ENCODE results near the gene RAPGEF4. TPM values are rescaled to one million over a fixed set of nuclear protein-coding genes. Genes with fewer than 3 reads are reported as not detected.

The RAPGEF4 gene
- total RNA-seq, 1 donor: 0.36 TPM

- H4K20me1 ChIP-seq (ENCODE audit: insufficient read depth, low read length): no peaks in the 10 kb centered on the region
- H3K9me3 ChIP-seq (ENCODE audit: low read depth, low read length): no peaks in the 10 kb centered on the region
- TF ChIP-seq CTCF (IDR thresholded peaks at IDR 0.05; ENCODE audit: extremely low read depth, low read depth, low read length): no peak
- H3K27me3 ChIP-seq (ENCODE audit: insufficient read depth, low read length): peaks cover 15% of the 10 kb centered on the region
- H2AFZ ChIP-seq (ENCODE audit: low read length): no peak overlapping the region
- no peak overlapping the region for H3K4me2 ChIP-seq (ENCODE audit: insufficient read depth, low read length)
- H3K79me2 ChIP-seq (ENCODE audit: insufficient read depth, low read length): no peaks in the 10 kb centered on the region
- no peak overlapping the region for H3K27ac ChIP-seq (ENCODE audit: low read depth, low read length)
- no peaks in the 10 kb centered on the region for H3K36me3 ChIP-seq (ENCODE audit: insufficient read depth, low read length)
- no peak overlapping the region for H3K4me3 ChIP-seq (ENCODE audit: insufficient read depth, low read length)
- H3K4me1 ChIP-seq (ENCODE audit: insufficient read depth, low read length): no peaks in the 10 kb centered on the region
- DNase-seq (ENCODE audit: insufficient read length, low spot score, missing footprints): no peak
These were observed 39.7 kb downstream of the RAPGEF4 start for GRCh38 chr2:172775319-172775718.

GRCh38 chr2:172777431-172777830, 41.8 kb downstream of the RAPGEF4 start:
- peaks cover 5% of the 10 kb centered on the region for H3K4me1 ChIP-seq (ENCODE audit: insufficient read depth, low read length)
- no peak for DNase-seq (ENCODE audit: insufficient read length, low spot score, missing footprints)
- no peaks in the 10 kb centered on the region for H3K79me2 ChIP-seq (ENCODE audit: insufficient read depth, low read length)
- H3K27me3 ChIP-seq (ENCODE audit: insufficient read depth, low read length): peaks cover 17% of the 10 kb centered on the region
- H4K20me1 ChIP-seq (ENCODE audit: insufficient read depth, low read length): no peaks in the 10 kb centered on the region
- H3K9me3 ChIP-seq (ENCODE audit: low read depth, low read length): no peaks in the 10 kb centered on the region
- no peak overlapping the region for H3K4me2 ChIP-seq (ENCODE audit: insufficient read depth, low read length)
- no peaks in the 10 kb centered on the region for H3K36me3 ChIP-seq (ENCODE audit: insufficient read depth, low read length)
- no peak overlapping the region for H3K27ac ChIP-seq (ENCODE audit: low read depth, low read length)
- no peak for TF ChIP-seq CTCF (IDR thresholded peaks at IDR 0.05; ENCODE audit: extremely low read depth, low read depth, low read length)
- no peak overlapping the region for H3K4me3 ChIP-seq (ENCODE audit: insufficient read depth, low read length)
- no peak overlapping the region for H2AFZ ChIP-seq (ENCODE audit: low read length)

GRCh38 chr2:172782506-172783164, 47.0 kb downstream of the RAPGEF4 start:
- no peak for DNase-seq (ENCODE audit: insufficient read length, low spot score, missing footprints)
- Histone ChIP-seq H3K4me3 (ENCODE audit: insufficient read depth, low read length) (no peak overlapping the region), H3K4me1 (ENCODE audit: insufficient read depth, low read length) (peaks cover 19% of the 10 kb centered on the region), H3K27me3 (ENCODE audit: insufficient read depth, low read length) (peaks cover 4% of the 10 kb centered on the region), H3K36me3 (ENCODE audit: insufficient read depth, low read length) (no peaks in the 10 kb centered on the region), H3K9me3 (ENCODE audit: low read depth, low read length) (no peaks in the 10 kb centered on the region), H2AFZ (ENCODE audit: low read length) (no peak overlapping the region), H3K27ac (ENCODE audit: low read depth, low read length) (peak overlapping the region; percentile 62), H3K4me2 (ENCODE audit: insufficient read depth, low read length) (peak overlapping the region; percentile 58), H4K20me1 (ENCODE audit: insufficient read depth, low read length) (no peaks in the 10 kb centered on the region), H3K79me2 (ENCODE audit: insufficient read depth, low read length) (no peaks in the 10 kb centered on the region)
- TF ChIP-seq CTCF (IDR thresholded peaks at IDR 0.05; ENCODE audit: extremely low read depth, low read depth, low read length): no peak

GRCh38 chr2:172783165-172783898, 47.7 kb downstream of the RAPGEF4 start:
- no peak overlapping the region for H2AFZ ChIP-seq (ENCODE audit: low read length)
- no peaks in the 10 kb centered on the region for H3K9me3 ChIP-seq (ENCODE audit: low read depth, low read length)
- no peaks in the 10 kb centered on the region for H3K79me2 ChIP-seq (ENCODE audit: insufficient read depth, low read length)
- no peaks in the 10 kb centered on the region for H3K36me3 ChIP-seq (ENCODE audit: insufficient read depth, low read length)
- no peaks in the 10 kb centered on the region for H4K20me1 ChIP-seq (ENCODE audit: insufficient read depth, low read length)
- H3K4me2 ChIP-seq (ENCODE audit: insufficient read depth, low read length): peak overlapping the region; percentile 58
- DNase-seq (ENCODE audit: insufficient read length, low spot score, missing footprints): peak; percentile 82
- H3K4me3 ChIP-seq (ENCODE audit: insufficient read depth, low read length): no peak overlapping the region
- peak overlapping the region; percentile 62 for H3K27ac ChIP-seq (ENCODE audit: low read depth, low read length)
- TF ChIP-seq CTCF (IDR thresholded peaks at IDR 0.05; ENCODE audit: extremely low read depth, low read depth, low read length): peak; percentile 27
- H3K27me3 ChIP-seq (ENCODE audit: insufficient read depth, low read length): peaks cover 4% of the 10 kb centered on the region
- peaks cover 19% of the 10 kb centered on the region for H3K4me1 ChIP-seq (ENCODE audit: insufficient read depth, low read length)
